SHP77 (cell line): ENCODE measurements around the gene NOVA1.

Source experiments
- DNase-seq, 2 experiments: peaks; one replicate each; lab custom pipeline; 2025; lab: John Stamatoyannopoulos, UW

Gene NOVA1

GRCh38 chr14:26448181-26448855 is 149.5 kb downstream of the NOVA1 start:
- peak; percentile 99 for DNase-seq

DNA sequence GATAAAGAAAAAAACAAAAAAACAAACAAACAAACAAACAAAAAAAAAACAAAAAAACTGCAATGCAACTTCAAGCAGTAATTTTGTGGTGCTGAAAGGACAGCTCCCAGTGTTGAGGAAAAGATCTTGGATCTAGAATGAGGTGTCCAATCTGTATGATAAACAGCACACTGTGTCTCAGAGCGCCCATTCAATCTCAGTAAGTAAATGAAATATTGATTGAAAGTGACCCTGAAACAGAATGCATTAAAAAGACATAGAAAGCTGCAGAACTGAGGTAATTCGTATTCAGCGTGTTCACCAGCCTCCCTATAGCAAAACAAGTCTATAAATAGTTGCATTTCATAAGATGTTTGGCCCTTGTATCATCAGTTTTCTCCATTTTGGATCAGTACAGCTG is 153.0 kb downstream of the NOVA1 start:
- DNase-seq, result no peak

GRCh38 chr14:26443654-26444053 is 154.2 kb downstream of the NOVA1 start:
- no peak for DNase-seq

DNA sequence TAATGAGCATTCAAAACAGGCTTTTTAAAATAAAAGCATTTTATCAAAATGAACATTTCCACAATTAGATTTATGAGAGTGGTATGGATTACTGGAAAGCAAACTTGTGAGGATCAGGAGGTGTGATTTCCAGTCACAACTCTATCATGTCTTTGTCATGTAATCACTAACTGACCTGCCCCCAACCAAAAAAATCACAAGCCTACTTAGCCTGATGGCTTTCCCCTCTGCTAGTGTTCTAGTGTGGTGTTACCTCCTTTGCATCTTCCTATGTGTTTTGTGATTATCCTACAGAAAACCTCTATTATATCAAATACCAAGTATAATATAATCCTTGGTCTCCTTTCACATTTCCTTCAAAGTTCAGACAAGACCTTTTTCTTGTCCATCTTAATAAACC is 168.6 kb downstream of the NOVA1 start:
- no peak for DNase-seq

DNA sequence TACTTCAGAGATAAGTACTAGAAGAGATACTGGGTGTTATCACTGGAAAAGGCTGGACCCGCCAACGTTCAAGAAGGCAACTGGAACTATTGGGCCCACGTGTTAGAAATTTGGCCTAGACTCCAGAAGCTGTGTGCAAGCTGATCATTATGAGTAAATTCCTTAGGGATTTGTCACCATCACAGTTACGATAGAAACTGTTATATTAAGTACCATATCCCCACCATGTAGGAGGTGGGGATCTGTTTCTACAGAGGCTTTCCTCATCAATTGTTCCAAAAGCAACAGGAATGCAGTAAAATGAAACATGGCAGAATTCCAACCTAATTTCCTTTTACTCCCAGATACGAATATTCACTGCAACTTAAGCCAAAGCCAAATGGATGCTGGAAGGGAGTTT is 170.7 kb downstream of the NOVA1 start:
- DNase-seq, result no peak

DNA sequence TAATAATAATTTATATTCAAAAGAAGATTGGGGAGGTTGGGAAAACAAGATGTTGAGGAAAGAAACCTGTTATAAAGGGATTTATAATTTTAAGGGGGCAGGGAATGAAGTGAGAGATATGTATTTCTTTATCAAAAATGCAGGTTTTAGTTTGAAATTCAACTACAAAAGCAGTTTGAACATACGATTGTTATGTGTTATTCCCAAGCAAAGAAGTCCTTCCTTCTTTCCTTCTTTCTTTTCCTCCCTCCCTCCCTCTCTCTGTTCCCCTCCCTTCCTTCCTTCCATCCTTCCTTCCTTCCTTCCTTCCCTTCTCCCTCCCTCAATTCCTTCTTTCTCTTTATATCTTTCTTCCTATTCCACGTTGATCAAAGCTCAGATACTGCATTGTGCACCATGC is 173.3 kb downstream of the NOVA1 start:
- DNase-seq, result no peak

DNA sequence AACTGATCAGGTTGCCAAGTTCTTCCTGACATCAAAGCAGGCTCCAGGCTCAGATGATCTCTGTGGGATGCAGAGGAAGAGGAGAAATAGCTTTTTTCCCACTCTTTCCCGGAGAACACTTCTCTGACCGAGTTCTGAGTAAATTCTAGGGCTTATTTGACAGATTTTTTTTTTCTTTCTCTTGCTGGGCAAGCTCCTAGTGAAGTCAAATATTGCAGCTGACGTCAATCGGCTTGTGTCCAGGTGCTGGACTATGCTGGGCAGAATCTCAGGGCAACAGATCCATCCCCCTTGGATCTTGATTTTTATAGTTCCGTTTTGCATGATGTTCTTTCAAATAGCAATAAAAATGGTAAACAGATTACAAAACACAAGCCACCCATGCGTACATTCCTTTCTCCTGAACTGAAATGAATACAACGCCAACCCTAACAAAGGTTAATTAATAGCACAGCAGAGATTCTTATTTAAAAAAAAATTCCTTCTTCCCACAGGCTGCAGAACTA is 182.2 kb downstream of the NOVA1 start:
- DNase-seq, result peak; percentile 81 to 90

- DNase-seq, result peak; percentile 36 to 42
Measured at GRCh38 chr14:26414926-26415325, 182.9 kb downstream of the NOVA1 start.

- DNase-seq, result no peak
Measured at GRCh38 chr14:26414103-26414502, 183.7 kb downstream of the NOVA1 start.

DNA sequence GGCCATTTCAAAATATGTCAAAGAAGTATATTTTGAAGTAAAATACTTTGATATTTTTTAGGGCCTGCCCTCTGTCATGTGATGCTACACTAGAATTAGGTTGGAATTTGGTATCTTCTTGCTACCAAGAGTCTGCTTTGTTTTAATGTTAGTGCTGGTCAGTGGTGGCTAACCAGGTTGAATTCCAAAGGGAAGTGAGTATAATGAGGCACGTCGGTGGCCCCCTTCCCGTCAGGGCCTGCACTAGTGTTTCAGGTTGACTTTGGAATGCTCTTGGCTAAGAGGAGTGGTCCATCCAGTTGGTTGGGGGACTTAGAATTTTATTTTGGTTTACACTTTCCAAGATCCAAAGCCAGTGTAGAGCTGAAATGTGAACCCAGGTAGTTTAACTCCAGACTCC is 185.4 kb downstream of the NOVA1 start:
- no peak for DNase-seq

DNA sequence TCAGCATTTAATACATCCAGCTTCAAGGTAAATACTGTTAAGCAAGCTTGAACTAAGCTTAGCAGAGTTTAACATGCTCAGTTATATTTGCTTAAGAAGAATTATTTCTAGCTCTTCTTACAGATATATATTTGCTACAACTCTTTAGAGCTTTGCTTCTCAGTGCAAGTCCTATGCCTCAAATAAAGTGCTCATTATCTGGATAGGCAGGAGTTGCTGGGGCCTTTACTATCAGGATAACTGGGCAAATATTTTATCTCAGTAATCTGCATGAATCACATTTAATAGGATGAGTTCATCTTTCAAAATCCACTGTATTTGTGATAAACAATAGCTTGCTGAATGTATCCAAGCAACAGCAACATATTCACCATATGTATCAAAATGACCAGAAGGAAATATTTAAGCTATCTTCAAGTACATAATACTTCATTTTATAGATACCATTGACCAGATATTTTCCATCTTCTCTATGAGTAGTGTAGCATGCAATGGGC is 187.6 kb downstream of the NOVA1 start:
- no peak for DNase-seq

DNA sequence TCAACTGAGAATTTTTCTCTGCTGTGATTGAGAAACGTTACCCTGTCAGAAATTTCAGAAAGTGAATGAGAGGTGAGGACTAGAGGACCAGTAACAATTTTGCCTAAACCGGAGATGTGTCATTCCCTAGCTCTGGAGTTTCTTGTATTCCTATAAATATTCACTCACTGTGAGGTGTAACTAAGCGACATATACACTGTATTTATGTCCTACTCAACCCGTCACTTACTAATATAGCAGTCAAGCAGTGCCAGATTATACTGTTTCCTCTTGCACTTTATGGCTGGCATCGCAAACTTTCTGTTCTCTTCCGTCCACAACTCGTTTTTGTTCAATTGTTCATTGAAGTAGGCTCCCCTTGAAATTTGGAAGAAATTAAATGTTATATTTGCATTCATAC is 192.9 kb downstream of the NOVA1 start:
- DNase-seq, result no peak

DNA sequence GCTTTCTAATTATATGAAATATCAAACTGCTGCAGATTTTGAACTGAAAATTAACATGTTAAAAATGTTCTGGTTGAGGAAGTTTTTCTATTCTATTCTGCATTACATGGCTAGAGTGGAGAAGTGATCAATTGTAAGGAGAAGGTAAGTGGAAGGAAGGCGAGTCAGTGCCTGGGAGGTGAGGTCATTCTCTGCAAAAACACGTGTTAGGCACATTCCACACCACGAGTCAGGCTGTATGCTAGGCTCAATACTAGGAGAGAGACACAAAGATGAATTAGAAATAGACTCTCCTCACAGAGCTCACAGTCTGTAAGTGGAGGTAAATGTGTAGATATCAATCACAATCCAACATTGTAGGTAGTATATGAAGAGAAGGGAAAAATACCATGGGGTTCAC is 194.1 kb downstream of the NOVA1 start:
- no peak for DNase-seq

DNA sequence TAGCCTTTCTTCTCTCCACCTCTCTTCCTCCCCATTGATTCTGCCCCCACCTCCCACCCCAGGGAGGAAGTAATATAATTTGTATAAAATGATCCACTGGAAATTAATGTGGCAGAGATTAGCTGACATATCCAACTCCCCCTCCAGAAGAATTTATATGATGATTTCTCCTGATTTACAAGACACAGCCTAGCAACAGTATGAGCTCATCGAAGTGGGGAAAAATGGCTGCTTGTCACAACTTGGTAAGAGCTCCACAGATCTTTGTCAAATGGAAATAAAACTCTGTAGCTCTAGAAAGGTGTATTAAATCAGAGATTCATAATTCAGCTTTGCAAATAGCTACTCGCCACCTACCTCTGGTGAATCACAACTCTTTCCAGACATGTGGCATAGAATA is 195.7 kb downstream of the NOVA1 start:
- DNase-seq, result peak in 1 of 2 experiments; percentile 24

- DNase-seq, result peak; percentile 85 to 92
Measured at GRCh38 chr14:26401179-26401968, 196.5 kb downstream of the NOVA1 start.

DNA sequence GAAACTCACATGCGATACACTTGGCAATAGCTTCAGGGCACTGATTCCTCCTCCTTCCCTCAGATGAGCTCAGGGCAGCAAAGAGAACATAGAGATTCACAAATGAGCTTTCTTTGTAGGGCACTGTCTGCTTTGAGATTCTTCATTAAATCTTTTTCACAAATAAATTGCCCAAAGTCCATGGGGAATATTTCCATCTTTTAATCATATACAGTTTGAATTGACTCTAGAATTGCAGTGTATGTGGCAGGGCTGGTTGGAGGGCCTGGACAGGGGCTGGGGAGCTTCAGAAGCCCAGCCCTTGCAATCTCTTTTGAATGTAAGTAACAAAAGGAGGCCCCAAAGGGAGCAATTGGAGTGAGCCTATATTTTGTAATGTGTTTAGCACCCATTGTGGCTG is 197.5 kb downstream of the NOVA1 start:
- DNase-seq, result no peak

- DNase-seq, result no peak
Measured at GRCh38 chr14:26398616-26399015, 199.2 kb downstream of the NOVA1 start.
